Keratinocyte (primary cell): Measurements from ENCODE around the gene IL13RA2. TPM values are rescaled to one million over a fixed set of nuclear protein-coding genes. Genes with fewer than 3 reads are reported as not detected.

ENCODE experiments used
- DNase-seq: peaks from one replicate; pipeline ENCODE4 v3.0.0-alpha.2; 2011; ENCODE audit warnings: low read depth, missing footprints, low spot score
- FAIRE-seq: peaks from 2 replicates; lab custom pipeline; 2011; peaks lifted over from hg19 to GRCh38; lab: Jason Lieb, UNC
- H2AFZ ChIP-seq: 2 replicates; pipeline ENCODE4 v1.6.0; 2012; ENCODE audit warnings: low read length, control low read depth, inconsistent platforms; ENCODE audit not compliant: control insufficient read depth
- H3K27ac ChIP-seq: 2 replicates; pipeline ENCODE4 v1.5.1; 2011; ENCODE audit warnings: low read length; ENCODE audit not compliant: control insufficient read depth, insufficient read depth
- H3K27me3 ChIP-seq: 3 replicates; pipeline ENCODE4 v1.6.0; 2011; ENCODE audit warnings: low read length; ENCODE audit not compliant: control insufficient read depth, insufficient read depth; ENCODE audit errors: extremely low read depth
- H3K36me3 ChIP-seq, 2 experiments: 2 replicates in 1 of 2; 3 replicates in 1 of 2; pipeline ENCODE4 v1.5.1; 2011; ENCODE audit warnings: low read length in 2 of 2, mild to moderate bottlenecking in 1 of 2; ENCODE audit not compliant: control insufficient read depth in 2 of 2, insufficient read depth in 2 of 2; ENCODE audit errors: extremely low read depth in 1 of 2
- H3K4me1 ChIP-seq: 3 replicates; pipeline ENCODE4 v1.5.1; 2011; ENCODE audit warnings: low read length; ENCODE audit not compliant: control insufficient read depth, insufficient read depth; ENCODE audit errors: extremely low read depth
- H3K4me2 ChIP-seq: 3 replicates; pipeline ENCODE4 v1.6.0; 2011; ENCODE audit warnings: low read depth, low read length; ENCODE audit not compliant: control insufficient read depth, insufficient read depth; ENCODE audit errors: extremely low read depth
- H3K4me3 ChIP-seq, 3 experiments: fragments of 200-600 bp in 1 of 3; sonication (generic) in 1 of 3; 2 replicates in 2 of 3; 3 replicates in 1 of 3; pipeline ENCODE4 v1.5.1; 2011 to 2016; ENCODE audit warnings: low read length in 3 of 3, mild to moderate bottlenecking in 3 of 3, control low read depth in 2 of 3, inconsistent platforms in 1 of 3, low read depth in 1 of 3, mixed read lengths in 1 of 3, mixed run types in 1 of 3, moderate library complexity in 1 of 3; ENCODE audit not compliant: control insufficient read depth in 2 of 3, insufficient read depth in 2 of 3; ENCODE audit errors: extremely low read depth in 1 of 3
- H3K79me2 ChIP-seq: 2 replicates; pipeline ENCODE4 v1.6.0; 2012; ENCODE audit warnings: low read length; ENCODE audit not compliant: control insufficient read depth, insufficient read depth
- H3K9ac ChIP-seq: 3 replicates; pipeline ENCODE4 v1.6.0; 2011; ENCODE audit warnings: low read length; ENCODE audit not compliant: control insufficient read depth, insufficient read depth; ENCODE audit errors: extremely low read depth
- H3K9me1 ChIP-seq: 3 replicates; pipeline ENCODE4 v1.6.0; 2011; ENCODE audit warnings: low read length; ENCODE audit not compliant: control insufficient read depth, insufficient read depth; ENCODE audit errors: extremely low read depth
- H3K9me3 ChIP-seq: 2 replicates; pipeline ENCODE4 v1.5.1; 2012; ENCODE audit warnings: low read depth, low read length; ENCODE audit not compliant: control insufficient read depth
- H4K20me1 ChIP-seq: 3 replicates; pipeline ENCODE4 v1.6.0; 2011; ENCODE audit warnings: low read length; ENCODE audit not compliant: control insufficient read depth, insufficient read depth; ENCODE audit errors: extremely low read depth
- EZH2 ChIP-seq: IDR thresholded peaks from one replicate; pipeline ENCODE4 v1.6.1; 2012; ENCODE audit warnings: inconsistent platforms, mild to moderate bottlenecking, low read length, moderate library complexity
- dilution Hi-C: fragments of 300-500 bp; cut with MboI; formaldehyde crosslinking; loops from one replicate; pipeline ENCODE4 v1.7.0; 2020; ENCODE audit warnings: low sequenced_read_pairs; ENCODE audit not compliant: extremely low pct_ligation_motif_present
- polyA plus RNA-seq, 5 experiments: library from polyadenylated mRNA; depleted of rRNA in 3 of 5; stranded (reverse) in 3 of 5; stranded (forward) in 1 of 5; unstranded in 1 of 5; fragments of >200 nt; gene quantifications; 1 replicate in 1 of 5; 2 replicates in 3 of 5; 3 replicates in 1 of 5; pipeline versions ENCODE4 v1.2.1 to v1.2.3, GENCODE V29; 2011 to 2012; ENCODE audit warnings: missing spikeins in 2 of 5, low read depth in 1 of 5, low replicate concordance in 1 of 5
- TF ChIP-seq, protein P1 (sequence below), 3 experiments: IDR thresholded peaks in 1 of 3; conservative IDR thresholded peaks in 1 of 3; optimal IDR thresholded peaks in 1 of 3; 2 replicates in 2 of 3; 3 replicates in 1 of 3; pipeline versions ENCODE3 to v1.5.1; 2011; ENCODE audit warnings: low read length in 3 of 3, mild to moderate bottlenecking in 3 of 3, moderate library complexity in 2 of 3, control low read depth in 1 of 3, inconsistent platforms in 1 of 3; ENCODE audit not compliant: insufficient read depth in 2 of 3; ENCODE audit errors: extremely low read depth in 1 of 3

Gene IL13RA2
- polyA plus RNA-seq, 1 donor (not counting 4 experiments of a cell fraction or from before 2014, with no cell fraction given) = 0.72 TPM

DNA sequence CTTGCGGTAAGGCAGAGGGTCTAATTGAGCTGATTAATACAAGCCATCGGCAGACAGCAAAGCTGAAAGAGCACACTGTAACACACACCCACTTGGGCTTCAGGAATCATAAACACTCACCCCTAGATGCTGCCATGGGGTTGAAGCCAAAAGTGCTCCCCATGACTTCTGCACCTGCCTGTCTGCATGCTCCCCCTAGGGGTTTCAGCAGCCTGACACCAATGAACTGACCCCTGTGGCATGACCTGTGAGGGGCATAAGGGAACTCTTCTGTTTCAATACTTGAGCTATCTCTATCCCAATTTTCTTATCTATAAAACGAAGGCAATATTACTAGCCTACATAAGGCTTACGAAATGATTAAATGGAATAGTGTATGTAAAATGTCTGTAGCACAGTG, 23.0 kb upstream of the IL13RA2 start:
- TF ChIP-seq, protein P1, sequence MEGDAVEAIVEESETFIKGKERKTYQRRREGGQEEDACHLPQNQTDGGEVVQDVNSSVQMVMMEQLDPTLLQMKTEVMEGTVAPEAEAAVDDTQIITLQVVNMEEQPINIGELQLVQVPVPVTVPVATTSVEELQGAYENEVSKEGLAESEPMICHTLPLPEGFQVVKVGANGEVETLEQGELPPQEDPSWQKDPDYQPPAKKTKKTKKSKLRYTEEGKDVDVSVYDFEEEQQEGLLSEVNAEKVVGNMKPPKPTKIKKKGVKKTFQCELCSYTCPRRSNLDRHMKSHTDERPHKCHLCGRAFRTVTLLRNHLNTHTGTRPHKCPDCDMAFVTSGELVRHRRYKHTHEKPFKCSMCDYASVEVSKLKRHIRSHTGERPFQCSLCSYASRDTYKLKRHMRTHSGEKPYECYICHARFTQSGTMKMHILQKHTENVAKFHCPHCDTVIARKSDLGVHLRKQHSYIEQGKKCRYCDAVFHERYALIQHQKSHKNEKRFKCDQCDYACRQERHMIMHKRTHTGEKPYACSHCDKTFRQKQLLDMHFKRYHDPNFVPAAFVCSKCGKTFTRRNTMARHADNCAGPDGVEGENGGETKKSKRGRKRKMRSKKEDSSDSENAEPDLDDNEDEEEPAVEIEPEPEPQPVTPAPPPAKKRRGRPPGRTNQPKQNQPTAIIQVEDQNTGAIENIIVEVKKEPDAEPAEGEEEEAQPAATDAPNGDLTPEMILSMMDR (optimal IDR thresholded peaks at IDR 0.05 in 1 of 3, IDR thresholded peaks at IDR 0.05 in 1 of 3, conservative IDR thresholded peaks at IDR 0.05 in 1 of 3; ENCODE audit: extremely low read depth in 1 of 3, insufficient read depth in 2 of 3, low read length in 3 of 3) = no peak
- no peak for TF ChIP-seq EZH2
- Histone ChIP-seq H3K27ac (no peak overlapping the region), H3K9me3 (no peaks in the 10 kb centered on the region), H3K27me3 (peaks cover 4% of the 10 kb centered on the region), H3K4me1 (peaks cover 5% of the 10 kb centered on the region), H4K20me1 (no peaks in the 10 kb centered on the region), H3K9me1 (no peaks in the 10 kb centered on the region), H3K79me2 (no peaks in the 10 kb centered on the region), H3K4me3 (no peak overlapping the region), H3K9ac (no peak overlapping the region), H2AFZ (no peak overlapping the region), H3K4me2 (no peak overlapping the region), H3K36me3 (no peaks in the 10 kb centered on the region)
- DNase-seq = no peak
- FAIRE-seq = no peak
- dilution Hi-C loops = no loop called here

DNA sequence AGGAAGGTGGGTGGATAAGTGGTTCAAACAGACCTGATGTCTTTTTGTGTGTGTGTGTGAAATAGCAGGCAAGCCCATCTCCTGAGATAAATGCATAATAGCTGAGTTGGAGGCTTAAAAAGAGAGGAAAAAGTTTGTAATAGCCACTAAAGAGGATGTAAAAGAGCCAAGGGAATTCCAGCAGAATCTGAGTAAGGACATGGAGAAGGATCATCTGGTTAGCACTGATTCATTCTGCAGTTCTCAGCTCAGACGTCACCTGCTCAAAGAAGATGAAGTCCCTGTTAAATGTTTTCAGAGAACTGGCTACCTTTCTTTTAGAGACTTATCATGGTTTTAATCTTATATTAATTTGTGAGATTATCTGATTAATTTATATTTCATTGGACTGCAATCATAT, 21.0 kb upstream of the IL13RA2 start:
- Histone ChIP-seq H3K9me3 (no peaks in the 10 kb centered on the region), H3K27me3 (peaks cover 4% of the 10 kb centered on the region), H3K9me1 (no peaks in the 10 kb centered on the region), H3K79me2 (no peaks in the 10 kb centered on the region), H2AFZ (no peak overlapping the region), H4K20me1 (no peaks in the 10 kb centered on the region), H3K9ac (no peak overlapping the region), H3K4me2 (no peak overlapping the region), H3K4me1 (peaks cover 5% of the 10 kb centered on the region), H3K27ac (no peak overlapping the region), H3K4me3 (no peak overlapping the region), H3K36me3 (no peaks in the 10 kb centered on the region)
- DNase-seq (no peak), FAIRE-seq (no peak)
- dilution Hi-C loops = no loop called here
- TF ChIP-seq, protein P1 (optimal IDR thresholded peaks at IDR 0.05 in 1 of 3, IDR thresholded peaks at IDR 0.05 in 1 of 3, conservative IDR thresholded peaks at IDR 0.05 in 1 of 3; ENCODE audit: extremely low read depth in 1 of 3, insufficient read depth in 2 of 3, low read length in 3 of 3) = no peak
- TF ChIP-seq EZH2 = no peak
